NCI-H226 (cell line): ENCODE results near the gene EVPL.
"Not testable (repeated sequence)": the region's sequence is repeated elsewhere in the genome, so short reads cannot be mapped to it uniquely, and the experiment has no call there.

Source experiments
- DNase-seq: peaks from one replicate; pipeline ENCODE4 v3.0.0-alpha.2; 2015

EVPL gene

DNA sequence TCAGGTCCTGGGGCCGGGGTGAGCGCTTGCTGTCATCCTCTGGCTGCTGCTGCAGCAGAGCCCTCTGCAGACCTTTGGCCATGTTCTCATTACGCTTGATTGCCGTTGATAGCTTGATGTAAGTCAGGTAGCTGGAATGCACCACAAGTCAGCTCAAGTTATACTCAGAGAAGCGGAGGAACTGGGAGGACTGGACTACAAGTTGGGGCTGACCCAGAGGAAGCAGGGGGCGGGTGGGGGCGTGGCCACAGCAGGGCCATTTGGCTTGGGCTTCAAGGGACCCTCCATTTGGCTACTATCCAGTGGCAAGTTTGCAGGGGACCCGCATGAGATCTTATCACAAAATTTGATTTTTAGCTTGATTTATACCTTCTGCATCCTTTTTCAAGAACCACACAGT, 19.0 kb upstream of the EVPL start:
- DNase-seq: no peak

GRCh38 chr17:76044475-76045007, 17.4 kb upstream of the EVPL start:
- DNase-seq: not testable (repeated sequence)

DNA sequence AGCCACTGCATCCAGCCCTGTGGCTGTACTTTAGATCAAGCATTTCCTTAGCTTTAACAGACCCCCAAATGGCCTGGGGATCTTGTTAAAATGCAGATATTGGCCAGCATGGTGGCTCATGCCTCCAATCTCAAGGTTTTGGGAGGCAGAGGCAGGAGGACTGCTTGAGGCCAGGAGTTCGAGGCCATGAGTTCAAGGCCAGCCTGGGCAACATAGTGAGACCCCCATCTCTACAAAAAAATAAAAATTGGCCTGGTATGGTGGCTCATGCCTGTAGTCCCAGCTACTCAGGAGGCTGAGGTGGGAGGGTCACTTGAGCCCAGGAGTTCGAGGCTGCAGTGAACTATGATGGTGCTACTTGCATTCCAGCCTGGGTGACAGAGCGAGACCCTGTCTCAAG, 15.8 kb upstream of the EVPL start:
- not testable (repeated sequence) for DNase-seq

DNA sequence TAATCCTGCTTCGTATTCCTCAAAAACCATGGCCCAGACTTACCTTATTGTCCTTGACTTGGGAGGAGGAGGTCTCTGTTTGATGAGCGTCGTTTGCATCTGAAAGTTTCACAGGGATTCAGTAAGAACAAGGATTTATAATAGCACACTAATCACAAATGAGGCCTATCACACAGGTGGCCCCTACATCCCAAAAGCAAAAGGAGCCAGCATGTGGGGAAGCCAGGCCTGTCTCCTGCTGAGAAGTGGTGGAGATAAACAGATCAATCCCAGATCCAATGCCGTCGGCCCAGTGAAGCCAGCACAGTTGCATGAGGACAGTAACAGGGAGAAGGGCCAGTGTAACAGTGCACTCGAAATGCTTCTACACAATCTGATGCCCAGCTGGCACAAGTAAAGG, 13.3 kb upstream of the EVPL start:
- no peak for DNase-seq

DNA sequence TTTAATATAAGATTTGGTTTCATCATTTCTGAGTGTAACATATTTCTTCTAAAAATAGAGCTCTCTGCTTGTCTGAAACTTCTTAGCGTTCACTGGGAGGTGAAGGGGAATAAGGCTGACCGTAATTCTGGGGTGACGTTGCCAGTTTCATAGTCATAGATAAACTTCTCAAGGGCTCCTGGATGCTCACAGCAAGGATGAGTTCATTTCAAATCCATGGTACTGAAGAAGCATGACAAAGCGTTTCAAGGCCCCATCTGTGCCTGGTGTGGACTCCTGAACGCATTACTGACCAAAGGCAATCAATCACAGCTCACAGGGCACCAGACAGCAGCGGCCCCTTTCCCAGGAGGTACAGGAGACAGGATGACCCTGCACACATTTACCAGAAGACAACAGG, 12.0 kb upstream of the EVPL start:
- DNase-seq: no peak

DNA sequence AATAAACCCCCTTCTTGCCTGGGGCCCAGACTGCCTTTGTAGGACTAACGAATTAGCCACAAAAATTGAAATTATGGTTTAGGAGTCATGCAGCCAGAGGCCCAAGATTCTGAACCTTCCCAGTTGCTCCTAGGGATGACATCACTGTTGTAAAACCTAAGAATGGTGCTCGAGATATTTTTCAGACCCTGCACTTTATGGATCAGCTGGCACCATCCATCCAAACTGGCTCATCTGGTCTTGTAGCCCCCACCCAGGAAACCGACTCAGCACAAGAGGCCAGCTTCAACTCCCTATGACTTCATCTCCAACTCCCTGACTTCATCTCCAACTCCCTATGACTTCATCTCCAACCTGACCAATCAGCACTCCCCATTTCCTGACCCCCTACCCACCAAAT, 10.9 kb upstream of the EVPL start:
- no peak for DNase-seq

- DNase-seq: no peak
Measured at GRCh38 chr17:76036497-76037261, 9.6 kb upstream of the EVPL start.

- no peak for DNase-seq
Measured at GRCh38 chr17:76034428-76035350, 7.6 kb upstream of the EVPL start.

GRCh38 chr17:76033139-76033538, 6.0 kb upstream of the EVPL start:
- DNase-seq: no peak

DNA sequence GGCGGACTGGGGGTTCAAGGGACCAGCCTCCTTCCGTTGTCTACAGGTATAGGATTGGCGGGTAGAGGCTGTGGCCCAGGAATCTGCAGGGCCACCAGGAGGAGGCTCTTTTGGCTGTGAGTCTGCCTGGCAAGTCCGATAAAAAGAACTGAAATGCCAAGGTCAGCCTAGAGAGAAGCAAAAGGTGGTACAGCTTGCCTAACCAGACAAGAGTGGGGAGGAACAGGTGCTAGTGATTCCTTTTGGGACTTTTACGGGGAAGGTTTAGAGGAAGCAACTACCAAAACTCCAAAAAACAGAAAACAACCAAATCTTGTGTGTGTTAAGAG, 5.6 kb upstream of the EVPL start:
- DNase-seq: no peak

GRCh38 chr17:76032073-76032779, 5.1 kb upstream of the EVPL start:
- DNase-seq: no peak

DNA sequence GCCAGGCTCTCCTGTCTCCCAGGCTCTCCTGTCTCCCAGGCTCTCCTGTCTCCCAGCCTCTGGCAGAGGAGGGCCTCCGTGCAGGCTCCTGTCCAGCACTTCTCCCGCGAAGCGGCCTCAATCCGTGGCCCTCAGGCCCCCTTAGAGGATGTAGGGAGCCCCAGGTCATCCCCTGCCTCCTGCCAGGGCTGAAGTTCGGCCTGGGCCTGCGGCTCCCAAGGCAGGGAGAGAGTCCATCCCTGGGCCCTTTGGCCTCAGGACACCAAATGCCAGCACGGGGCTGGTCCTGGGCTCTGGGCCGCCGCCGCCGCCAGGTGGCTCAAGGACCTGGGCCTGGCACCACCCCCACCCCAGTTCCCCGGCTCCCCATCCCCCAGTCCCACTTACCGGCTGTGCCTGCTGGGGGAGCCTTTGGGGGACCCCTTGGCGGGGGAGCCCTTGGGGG, 370 bp downstream of the EVPL start:
- no peak for DNase-seq

GRCh38 chr17:76025294-76025693, 1.8 kb downstream of the EVPL start:
- DNase-seq: no peak

DNA sequence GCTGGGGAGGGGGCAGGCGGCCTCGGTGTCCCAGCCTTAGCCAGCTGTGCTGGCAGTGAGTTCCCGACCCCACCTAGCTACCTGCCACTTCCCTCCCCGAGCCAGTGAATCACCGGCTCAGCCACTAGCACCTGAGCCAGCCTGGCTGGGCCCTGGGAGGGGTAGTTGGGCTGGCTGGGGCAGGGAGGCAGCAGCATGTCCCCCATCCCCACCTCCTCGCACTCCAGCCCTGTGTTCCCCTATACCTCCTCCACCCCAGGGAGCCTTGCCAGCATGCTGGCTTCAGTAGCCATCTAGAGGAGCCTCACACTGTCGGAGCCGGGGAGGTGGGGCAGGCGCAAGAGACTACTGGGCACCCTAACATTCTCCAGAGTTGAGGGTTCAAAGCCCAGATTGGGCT, 2.8 kb downstream of the EVPL start:
- DNase-seq: no peak

- no peak for DNase-seq
Measured at GRCh38 chr17:76023900-76024237, 3.2 kb downstream of the EVPL start.

GRCh38 chr17:76022973-76023899, 3.9 kb downstream of the EVPL start:
- no peak for DNase-seq

GRCh38 chr17:76022285-76022684, 4.8 kb downstream of the EVPL start:
- DNase-seq: no peak

GRCh38 chr17:76019833-76020467, 7.2 kb downstream of the EVPL start:
- no peak for DNase-seq

GRCh38 chr17:76018801-76019200, 8.3 kb downstream of the EVPL start:
- DNase-seq: no peak

- no peak for DNase-seq
Measured at GRCh38 chr17:76018340-76018680, 8.8 kb downstream of the EVPL start.

- no peak for DNase-seq
Measured at GRCh38 chr17:76017481-76018339, 9.4 kb downstream of the EVPL start.
